HCT116 (cell line): ENCODE results near the gene BBS9. TPM values are rescaled to one million over a fixed set of nuclear protein-coding genes. Genes with fewer than 3 reads are reported as not detected.

Source experiments
- ATAC-seq: fragments of 200-7000 bp; cut with Tn5 transposase; 2 replicates; pipeline ENCODE4 v1.9.1; 2020; ENCODE audit warnings: mild to moderate bottlenecking, moderate library complexity
- BruUV-seq: library from RNA; stranded (reverse); fragments of 400-500 nt; replicated peaks from 2 replicates; lab custom pipeline; 2021; lab: Mats Ljungman, UMichigan
- CTCF ChIA-PET: fragments of 300-600 bp; sonication (Branson Sonifier 250); formaldehyde crosslinking; loops from one replicate; lab custom pipeline; 2021; ENCODE audit warnings: antibody characterized with exemption; lab: Charles Lee
- POLR2A ChIA-PET: fragments of 300-600, 350-600 bp; sonication (Branson Sonifier 250); formaldehyde crosslinking; loops from one replicate; lab custom pipeline; 2021; ENCODE audit warnings: antibody characterized with exemption; lab: Charles Lee
- RAD21 ChIA-PET, 2 experiments: fragments of 300-600 bp; sonication (Branson Sonifier 250); formaldehyde crosslinking; loops; one replicate each; lab custom pipeline; 2023; ENCODE audit warnings: low total read pairs in 2 of 2; ENCODE audit not compliant: uncharacterized antibody in 2 of 2, unreplicated experiment in 2 of 2, low non-redundant PET in 1 of 2; lab: Charles Lee
- DNase-seq: peaks from one replicate; pipeline ENCODE4 v3.0.0-alpha.2; 2010; ENCODE audit warnings: low read depth, low spot score
- H2AFZ ChIP-seq: fragments of 200-600 bp; shearing (Covaris generic), sonication (generic); 2 replicates; pipeline ENCODE4 v1.6.1; 2017; ENCODE audit warnings: low read depth, mixed run types, mixed read lengths, antibody characterized with exemption, low read length; ENCODE audit not compliant: poor library complexity, severe bottlenecking
- H3K27ac ChIP-seq: 2 replicates; pipeline ENCODE4 v1.5.1; 2012; ENCODE audit warnings: low read depth, low read length
- H3K27me3 ChIP-seq: fragments of 200-600 bp; sonication (generic); 2 replicates; pipeline ENCODE4 v1.6.1; 2016; ENCODE audit warnings: mixed run types, low read length, mixed read lengths; ENCODE audit not compliant: insufficient read depth
- H3K36me3 ChIP-seq, 2 experiments: fragments of 200-500 bp in 1 of 2; fragments of 200-600 bp in 1 of 2; sonication (Bioruptor generic) in 1 of 2; sonication (generic) in 1 of 2; 2 replicates each; pipeline versions ENCODE4 v1.5.1 to v1.6.1; 2014 to 2016; ENCODE audit warnings: low read length in 2 of 2, inconsistent platforms in 1 of 2, mixed read lengths in 1 of 2, mixed run types in 1 of 2; ENCODE audit not compliant: insufficient read depth in 2 of 2, control insufficient read depth in 1 of 2
- H3K4me1 ChIP-seq, 2 experiments: fragments of 200-600 bp in 1 of 2; sonication (generic) in 1 of 2; 2 replicates each; pipeline versions ENCODE4 v1.5.1 to v1.6.1; 2012 to 2017; ENCODE audit warnings: low read length in 2 of 2, inconsistent platforms in 1 of 2, mild to moderate bottlenecking in 1 of 2, mixed read lengths in 1 of 2, mixed run types in 1 of 2, moderate library complexity in 1 of 2; ENCODE audit not compliant: insufficient read depth in 2 of 2, control insufficient read depth in 1 of 2
- H3K4me2 ChIP-seq: fragments of 200-600 bp; sonication (generic); 2 replicates; pipeline ENCODE4 v1.6.1; 2017; ENCODE audit warnings: mixed run types, low read length, mixed read lengths
- H3K4me3 ChIP-seq, 2 experiments: fragments of 200-600 bp in 1 of 2; sonication (generic) in 1 of 2; replicated peaks in 1 of 2; 2 replicates each; pipeline ENCODE4 v1.5.1; 2011 to 2016; ENCODE audit warnings: low read length in 2 of 2, control low read depth in 1 of 2, low read depth in 1 of 2, mild to moderate bottlenecking in 1 of 2, mixed read lengths in 1 of 2, mixed run types in 1 of 2
- H3K79me2 ChIP-seq: fragments of 200-600 bp; sonication (generic); 2 replicates; pipeline ENCODE4 v1.6.1; 2017; ENCODE audit warnings: mild to moderate bottlenecking, mixed run types, low read length, moderate library complexity, mixed read lengths; ENCODE audit not compliant: insufficient read depth
- H3K9ac ChIP-seq: fragments of 200-600 bp; sonication (generic); 2 replicates; pipeline ENCODE4 v1.6.1; 2016; ENCODE audit warnings: low read length, mixed read lengths
- H3K9me2 ChIP-seq: fragments of 200-600 bp; sonication (generic), shearing (Covaris generic); 2 replicates; pipeline ENCODE4 v1.6.1; 2017; ENCODE audit warnings: mixed run types, mild to moderate bottlenecking, moderate library complexity; ENCODE audit not compliant: insufficient read depth
- H3K9me3 ChIP-seq, 2 experiments: fragments of 200-500 bp in 1 of 2; fragments of 200-600 bp in 1 of 2; sonication (Bioruptor generic) in 1 of 2; sonication (generic) in 1 of 2; 2 replicates each; pipeline ENCODE4 v1.6.1; 2014 to 2017; ENCODE audit warnings: low read length in 2 of 2, mixed read lengths in 2 of 2, inconsistent platforms in 1 of 2, low read depth in 1 of 2, mild to moderate bottlenecking in 1 of 2, mixed run types in 1 of 2, moderate library complexity in 1 of 2; ENCODE audit not compliant: control insufficient read depth in 1 of 2, insufficient read depth in 1 of 2
- H4K20me1 ChIP-seq: fragments of 200-600 bp; sonication (generic), shearing (Covaris generic); 2 replicates; pipeline ENCODE4 v1.6.1; 2017; ENCODE audit warnings: mixed run types, mild to moderate bottlenecking, moderate library complexity; ENCODE audit not compliant: insufficient read depth
- CBX3 ChIP-seq: IDR thresholded peaks from 2 replicates; pipeline ENCODE4 v1.6.1; 2012; ENCODE audit warnings: low read depth
- CTCF ChIP-seq, 3 experiments: fragments of 200-600 bp in 1 of 3; sonication (generic) in 1 of 3; IDR thresholded peaks in 2 of 3; conservative IDR thresholded peaks in 1 of 3; 2 replicates each; pipeline ENCODE4 v1.5.1; 2012 to 2017; ENCODE audit warnings: low read depth in 2 of 3, low read length in 2 of 3, antibody characterized with exemption in 1 of 3, borderline replicate concordance in 1 of 3, control low read depth in 1 of 3, mild to moderate bottlenecking in 1 of 3, mixed read lengths in 1 of 3, mixed run types in 1 of 3, moderate library complexity in 1 of 3; ENCODE audit not compliant: insufficient read depth in 1 of 3
- EGR1 ChIP-seq: IDR thresholded peaks from 2 replicates; pipeline ENCODE4 v1.6.1; 2012; ENCODE audit warnings: low read depth
- ELF1 ChIP-seq: IDR thresholded peaks from 2 replicates; pipeline ENCODE4 v1.6.1; 2012; ENCODE audit warnings: low read depth, borderline replicate concordance
- EZH2phosphoT487 ChIP-seq: fragments of 200-600 bp; IDR thresholded peaks from 2 replicates; pipeline ENCODE4 v1.6.1; 2018; ENCODE audit warnings: antibody characterized with exemption, borderline replicate concordance
- FOSL1 ChIP-seq: IDR thresholded peaks from 2 replicates; pipeline ENCODE4 v1.6.1; 2012; ENCODE audit warnings: low read depth
- JUND ChIP-seq: IDR thresholded peaks from 2 replicates; pipeline ENCODE4 v1.6.1; 2012
- MAX ChIP-seq: IDR thresholded peaks from 2 replicates; pipeline ENCODE4 v1.6.1; 2012
- POLR2A ChIP-seq: IDR thresholded peaks from 2 replicates; pipeline ENCODE4 v1.7.0; 2011; ENCODE audit warnings: borderline replicate concordance; ENCODE audit not compliant: insufficient read depth, insufficient read length; ENCODE audit errors: extremely low read depth
- POLR2AphosphoS5 ChIP-seq: IDR thresholded peaks from 2 replicates; pipeline ENCODE4 v1.6.1; 2011; ENCODE audit warnings: mild to moderate bottlenecking, low read depth, low read length, moderate library complexity
- REST ChIP-seq: IDR thresholded peaks from 2 replicates; pipeline ENCODE4 v1.6.1; 2012; ENCODE audit warnings: low read depth
- TCF7L2 ChIP-seq: IDR thresholded peaks from 2 replicates; pipeline ENCODE4 v1.7.0; 2011; ENCODE audit warnings: borderline replicate concordance, inconsistent platforms; ENCODE audit not compliant: insufficient read depth, insufficient read length; ENCODE audit errors: extremely low read depth
- ZBTB33 ChIP-seq: IDR thresholded peaks from 2 replicates; pipeline ENCODE4 v1.6.1; 2011; ENCODE audit warnings: mild to moderate bottlenecking, low read length, moderate library complexity; ENCODE audit not compliant: insufficient replicate concordance; ENCODE audit errors: extremely low read depth
- ZFX ChIP-seq: fragments of 450-650 bp; IDR thresholded peaks from 2 replicates; pipeline ENCODE4 v1.6.1; 2017
- ZNF274 ChIP-seq: fragments of 200-500 bp; sonication (Bioruptor generic); IDR thresholded peaks from 2 replicates; pipeline ENCODE4 v1.6.1; 2014; ENCODE audit warnings: mild to moderate bottlenecking, low read depth, low read length, inconsistent platforms
- intact Hi-C: fragments of 100-400 bp; cut with micrococcal nuclease; formaldehyde crosslinking; loops from 2 replicates; pipeline ENCODE4 v1.10.0; 2022
- total RNA-seq: library from RNA; stranded (reverse); gene quantifications from one replicate; pipeline ENCODE4 v1.2.1, GENCODE V29; 2021; ENCODE audit not compliant: unreplicated experiment

Gene BBS9
- total RNA-seq, 1 experiment from 2014 or later: 7.1 TPM

- H2AFZ ChIP-seq: no peak overlapping the region
- no peak for TF ChIP-seq ELF1
- TF ChIP-seq EGR1: no peak
- no peak for TF ChIP-seq TCF7L2
- no peak for TF ChIP-seq JUND
- TF ChIP-seq MAX: no peak
- TF ChIP-seq CTCF (IDR thresholded peaks at IDR 0.05 in 2 of 3, conservative IDR thresholded peaks at IDR 0.05 in 1 of 3; ENCODE audit: borderline replicate concordance in 1 of 3, insufficient read depth in 1 of 3, low read depth in 2 of 3, low read length in 2 of 3): no peak
- TF ChIP-seq EZH2phosphoT487: no peak
- no peak for TF ChIP-seq ZFX
- no peak for TF ChIP-seq ZNF274
- no peak for TF ChIP-seq CBX3
- no peak for TF ChIP-seq POLR2A
- no peak for TF ChIP-seq POLR2AphosphoS5
- no peak for TF ChIP-seq FOSL1
- TF ChIP-seq ZBTB33: no peak
- no peak for TF ChIP-seq REST
- TF ChIP-seq, all 23 proteins: peak for 0
- DNase-seq (no peak), ATAC-seq (no peak)
- ChIA-PET CTCF (no interaction called here), RAD21 (no interaction called here), POLR2A (no interaction called here)
- no peak overlapping the region for H3K4me2 ChIP-seq
- intact Hi-C loops: loop anchor here (10.0 kb wide), 1 partner anchor 323 kb away; no protein-coding TSS in a partner anchor
- H3K27me3 ChIP-seq: no peaks in the 10 kb centered on the region
- no peak overlapping the region for H3K4me3 ChIP-seq
- H4K20me1 ChIP-seq: no peaks in the 10 kb centered on the region
- no peak overlapping the region for H3K27ac ChIP-seq
- BruUV-seq: no TSS peak
- H3K9me3 ChIP-seq: no peaks in the 10 kb centered on the region
- no peaks in the 10 kb centered on the region for H3K4me1 ChIP-seq
- H3K9me2 ChIP-seq: no peaks in the 10 kb centered on the region
- no peaks in the 10 kb centered on the region for H3K79me2 ChIP-seq
- no peak overlapping the region for H3K9ac ChIP-seq
- H3K36me3 ChIP-seq: no peaks in the 10 kb centered on the region
These were observed 292.1 kb downstream of the BBS9 start for GRCh38 chr7:33421429-33421828.
